Measurements from ENCODE around the gene EVX1. TPM values are rescaled to one million over a fixed set of nuclear protein-coding genes. Genes with fewer than 3 reads are reported as not detected.

The EVX1 gene
- total RNA-seq = 0.13 TPM
- long read RNA-seq = 0 reads

DNA sequence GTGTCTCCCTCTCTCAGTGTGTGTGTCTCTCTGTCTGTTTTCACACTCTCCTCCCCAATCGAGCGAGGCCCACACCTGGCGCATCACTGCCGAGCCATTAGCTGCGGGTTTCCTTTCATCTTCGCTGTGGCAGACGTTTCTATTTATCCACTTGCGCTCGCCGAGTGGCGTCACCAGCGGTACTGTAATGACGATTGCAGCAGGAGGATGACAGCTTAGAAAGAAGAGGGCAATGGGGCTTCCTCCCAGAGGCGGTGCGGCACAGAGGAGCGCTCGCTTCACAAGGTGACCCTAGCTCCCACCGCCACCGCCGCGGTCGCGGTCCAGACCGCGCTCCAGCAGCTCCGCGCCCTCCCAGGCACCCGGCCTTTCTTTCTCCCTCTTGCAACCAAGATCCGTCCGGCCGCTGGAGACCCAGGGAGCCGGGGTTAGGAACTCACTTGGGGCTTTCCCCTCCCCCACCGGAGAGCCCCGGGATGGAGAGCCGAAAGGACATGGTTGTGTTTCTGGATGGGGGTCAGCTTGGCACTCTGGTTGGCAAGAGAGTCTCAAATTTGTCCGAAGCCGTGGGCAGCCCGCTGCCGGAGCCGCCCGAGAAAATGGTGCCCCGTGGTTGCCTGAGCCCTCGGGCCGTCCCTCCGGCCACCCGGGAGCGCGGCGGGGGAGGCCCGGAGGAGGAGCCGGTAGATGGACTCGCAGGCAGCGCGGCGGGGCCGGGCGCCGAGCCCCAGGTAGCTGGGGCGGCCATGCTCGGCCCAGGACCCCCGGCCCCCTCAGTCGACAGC is at the start of gene EVX1:
Gene EVX1, plus strand, starts transcription at position 248 of the 785 bp plus-strand sequence. Its CDS starts 229 bp downstream, at position 477.
- DNase-seq (ENCODE audit: low spot score) = no peak

DNA sequence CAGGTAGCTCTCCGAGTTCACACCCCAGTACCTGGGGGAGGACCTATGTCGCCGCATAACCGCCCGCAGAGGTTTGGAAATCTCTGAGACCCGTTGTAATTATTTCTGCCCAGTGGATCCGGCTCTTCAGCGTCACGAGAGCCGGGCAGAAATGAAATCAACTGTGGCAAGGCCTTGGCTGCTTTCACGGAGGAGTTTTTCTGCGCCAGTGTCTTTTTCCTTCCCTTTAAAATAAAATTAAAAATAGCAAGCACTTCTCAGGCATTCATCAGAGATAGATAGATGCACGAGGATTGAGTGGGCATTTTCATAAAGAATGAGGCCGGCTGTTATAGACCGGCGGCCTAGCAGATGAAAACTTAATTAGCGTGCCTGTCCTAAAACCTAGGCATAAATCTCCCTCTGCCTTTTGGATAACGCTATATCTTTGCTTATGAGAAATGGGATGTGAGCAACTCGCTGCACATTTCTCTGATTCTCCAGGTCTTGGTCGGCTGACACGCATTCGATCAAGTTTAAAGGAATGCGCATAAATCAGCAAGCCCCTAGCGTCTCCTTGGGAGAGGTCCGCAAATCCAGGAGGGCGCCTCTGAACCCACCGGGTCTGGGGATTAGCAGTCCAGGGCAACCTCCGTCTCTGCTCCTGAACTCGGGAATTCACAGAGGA is 49.1 kb upstream of the EVX1 start:
- peak; percentile 62 for DNase-seq (ENCODE audit: low spot score)

DNA sequence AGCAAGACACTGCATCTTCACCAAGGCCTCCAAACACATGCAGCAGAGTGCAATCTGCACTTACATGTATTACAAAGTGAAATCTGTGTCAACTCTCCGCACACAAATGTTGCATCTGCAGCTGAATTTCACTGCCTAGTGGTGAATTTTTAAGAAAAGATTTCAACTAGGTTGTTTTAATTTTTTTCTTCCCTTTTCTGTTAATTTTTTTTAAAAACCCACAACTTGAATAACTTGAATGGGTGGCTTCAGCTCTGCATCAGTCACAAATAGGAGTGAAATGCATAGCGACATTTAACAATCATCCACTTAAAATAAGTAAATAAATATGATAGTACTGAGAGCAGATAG is 48.6 kb upstream of the EVX1 start:
- no peak for DNase-seq (ENCODE audit: low spot score)

DNA sequence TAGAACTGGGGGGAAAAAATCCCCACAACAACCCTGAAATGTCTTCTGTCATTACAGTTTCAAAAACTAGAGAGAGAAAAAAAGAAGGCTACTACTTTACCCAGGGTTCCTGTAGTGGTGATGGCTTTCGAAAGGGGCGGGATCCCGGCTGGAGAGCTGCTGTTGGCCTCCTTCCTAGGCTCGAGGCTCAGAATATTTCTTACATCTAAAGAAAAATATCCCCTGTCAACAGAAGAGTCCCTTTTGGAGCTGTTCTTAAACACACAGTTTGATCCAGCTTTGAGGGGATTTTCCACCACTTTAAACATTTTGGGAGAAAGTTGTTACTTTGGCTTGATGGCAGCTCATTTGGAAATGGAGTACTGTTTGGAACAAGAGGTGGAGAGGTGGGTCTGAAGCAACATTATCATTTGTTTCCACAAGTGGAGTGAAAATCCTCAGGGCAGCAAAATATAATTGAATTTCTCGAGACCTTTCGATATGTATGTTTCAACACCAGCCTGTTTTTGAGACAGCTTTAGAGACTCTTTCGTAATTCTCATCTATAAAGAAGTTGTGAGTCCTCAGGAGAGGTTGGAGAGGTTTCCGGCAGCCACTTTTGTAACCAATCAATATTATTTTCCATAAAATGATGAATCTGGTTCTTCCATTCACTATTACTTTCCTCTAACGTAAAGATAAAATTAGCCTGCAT is 47.8 kb upstream of the EVX1 start:
- peak; percentile 24 for DNase-seq (ENCODE audit: low spot score)

DNA sequence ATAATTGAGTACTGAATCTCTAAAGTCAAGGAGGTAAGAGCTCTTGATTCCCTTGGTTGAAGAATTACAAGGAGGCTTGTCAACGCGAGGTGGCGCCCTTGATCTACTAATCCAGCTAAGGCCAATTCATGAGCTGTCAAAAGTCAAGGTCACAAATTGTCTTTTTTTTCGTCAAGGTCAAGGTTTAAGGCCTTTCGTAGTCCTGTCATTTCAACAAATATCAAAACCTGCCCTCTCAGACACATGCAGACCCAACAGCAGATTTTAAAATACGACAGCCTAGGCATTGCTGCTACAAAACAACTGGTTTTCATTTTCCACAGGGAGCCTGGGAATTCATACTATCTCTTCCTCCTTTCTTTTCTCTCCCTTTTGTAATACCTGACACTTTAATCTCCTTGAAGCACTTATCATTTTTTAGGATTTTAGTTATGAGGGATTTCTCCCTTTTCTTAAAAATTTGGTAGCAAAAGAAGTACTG is 46.3 kb upstream of the EVX1 start:
- peak; percentile 89 for DNase-seq (ENCODE audit: low spot score)

DNA sequence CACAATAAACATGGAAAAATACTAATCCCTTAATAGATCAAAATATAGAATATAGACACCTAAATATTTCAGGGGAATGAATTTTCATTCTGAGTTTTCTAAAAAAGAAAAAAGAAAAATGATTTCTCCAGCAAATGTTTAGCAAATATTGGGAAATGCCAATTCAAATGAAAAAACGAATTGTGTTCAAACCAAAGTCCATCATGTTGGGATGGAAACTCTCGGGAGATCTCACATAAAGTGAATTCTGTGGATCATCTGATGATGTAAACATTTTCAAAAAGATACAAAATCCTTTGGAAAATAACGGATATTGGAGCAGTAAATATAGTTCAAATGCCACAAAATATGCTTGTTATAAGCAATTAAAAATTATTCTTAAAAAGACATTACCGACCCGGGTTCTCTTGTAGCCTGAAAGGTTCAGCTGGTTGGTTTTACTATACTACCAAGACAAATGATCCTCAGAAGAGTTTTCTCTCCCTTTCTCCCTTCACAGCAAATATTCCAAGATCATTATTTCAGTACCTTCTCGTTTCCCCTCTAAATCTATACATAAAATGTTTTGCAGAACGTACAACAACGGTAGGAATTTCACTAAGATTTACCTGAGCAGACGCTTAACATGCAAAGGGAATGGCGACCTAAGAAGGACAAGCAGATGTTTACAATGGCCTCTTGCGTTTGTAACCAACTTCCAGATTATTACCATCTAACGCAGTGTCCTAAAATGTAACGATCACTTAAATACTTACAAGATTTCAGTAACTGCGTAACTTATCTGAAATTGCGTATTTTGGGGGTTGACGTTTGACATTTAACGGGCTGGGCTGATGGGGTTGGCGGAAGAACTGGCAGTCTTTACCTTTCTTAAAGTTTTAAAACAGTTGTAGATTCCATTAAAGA is 45.2 kb upstream of the EVX1 start:
- no peak for DNase-seq (ENCODE audit: low spot score)

DNA sequence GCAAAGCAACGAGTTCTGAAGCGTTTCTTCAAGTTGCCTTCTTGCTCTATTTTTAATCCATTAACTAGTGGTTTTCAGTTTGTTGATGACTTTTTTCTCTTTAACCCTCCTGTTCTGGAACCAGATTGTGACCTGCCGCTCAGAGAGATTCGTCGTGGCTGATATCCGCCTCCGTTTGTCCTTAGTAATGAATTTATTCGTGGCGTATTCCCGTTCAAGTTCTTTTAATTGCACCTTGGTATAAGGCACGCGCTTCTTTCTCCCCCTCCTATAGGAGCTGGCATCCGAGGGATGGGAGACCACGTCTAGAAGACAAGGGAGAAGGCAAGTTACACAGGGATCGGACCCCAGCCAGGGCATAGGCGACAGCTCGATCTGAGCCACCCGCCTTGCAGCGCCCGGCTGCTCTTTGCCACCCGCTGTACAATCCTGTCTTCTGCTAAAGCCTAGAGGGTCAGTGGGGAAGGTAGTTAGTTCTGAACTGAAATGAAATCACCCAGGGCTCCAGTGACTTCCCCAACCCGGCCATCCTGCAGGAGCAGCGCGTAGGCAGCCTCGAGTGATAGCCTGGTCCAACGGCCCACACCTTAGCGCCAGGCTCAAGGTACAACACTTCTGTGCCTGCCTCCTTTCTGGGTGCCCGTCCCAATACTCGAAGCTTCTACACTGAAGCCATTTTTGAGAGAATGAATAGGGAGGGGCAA is 44.3 kb upstream of the EVX1 start:
- DNase-seq (ENCODE audit: low spot score) = peak; percentile 74

DNA sequence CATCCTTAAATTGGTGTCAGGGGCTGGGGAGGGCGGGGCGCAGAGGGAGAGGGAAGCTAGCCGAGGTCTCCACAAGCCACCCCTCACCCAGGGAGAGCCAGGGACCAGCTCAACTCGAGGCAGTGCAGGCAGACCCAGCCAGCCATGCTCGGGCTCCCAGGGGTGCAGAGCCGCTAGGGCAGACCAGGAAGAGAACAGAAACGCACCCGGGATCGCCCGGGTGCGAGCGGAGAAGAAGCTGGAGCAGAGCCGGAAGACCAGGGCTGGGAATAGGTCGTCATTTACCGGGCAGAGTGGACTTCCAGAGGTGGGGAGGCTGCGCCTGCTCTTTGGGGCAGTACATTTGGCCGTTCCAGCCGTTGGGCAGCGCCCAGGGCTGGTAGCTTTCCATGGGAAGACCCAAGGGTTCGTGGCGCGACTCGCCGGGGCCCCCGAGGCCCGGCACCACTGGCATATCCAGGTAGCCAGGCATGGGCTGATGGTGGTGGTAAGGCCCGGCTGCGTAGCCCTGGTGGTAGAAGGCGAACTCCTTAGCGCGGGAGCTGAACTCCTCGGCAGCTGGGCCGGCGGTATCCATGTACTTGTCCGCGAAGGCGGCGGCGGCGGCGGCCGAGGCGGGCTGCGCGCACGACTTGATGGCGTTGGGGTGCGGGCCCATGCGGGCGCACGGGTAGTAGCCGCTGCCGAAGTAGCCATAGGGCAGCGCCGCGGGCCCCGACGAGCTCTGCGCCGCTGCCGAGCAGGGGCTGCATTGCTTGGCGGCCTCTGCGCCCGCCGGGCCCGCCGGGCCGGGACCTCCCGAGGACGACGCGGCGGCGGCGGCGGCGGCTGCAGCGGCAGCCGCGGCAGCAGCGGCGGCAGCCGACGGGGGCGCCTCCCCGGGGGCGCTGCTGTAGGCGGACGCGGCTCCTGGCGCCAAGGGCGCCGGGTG is 43.5 kb upstream of the EVX1 start:
- peak; percentile 89 for DNase-seq (ENCODE audit: low spot score)

DNA sequence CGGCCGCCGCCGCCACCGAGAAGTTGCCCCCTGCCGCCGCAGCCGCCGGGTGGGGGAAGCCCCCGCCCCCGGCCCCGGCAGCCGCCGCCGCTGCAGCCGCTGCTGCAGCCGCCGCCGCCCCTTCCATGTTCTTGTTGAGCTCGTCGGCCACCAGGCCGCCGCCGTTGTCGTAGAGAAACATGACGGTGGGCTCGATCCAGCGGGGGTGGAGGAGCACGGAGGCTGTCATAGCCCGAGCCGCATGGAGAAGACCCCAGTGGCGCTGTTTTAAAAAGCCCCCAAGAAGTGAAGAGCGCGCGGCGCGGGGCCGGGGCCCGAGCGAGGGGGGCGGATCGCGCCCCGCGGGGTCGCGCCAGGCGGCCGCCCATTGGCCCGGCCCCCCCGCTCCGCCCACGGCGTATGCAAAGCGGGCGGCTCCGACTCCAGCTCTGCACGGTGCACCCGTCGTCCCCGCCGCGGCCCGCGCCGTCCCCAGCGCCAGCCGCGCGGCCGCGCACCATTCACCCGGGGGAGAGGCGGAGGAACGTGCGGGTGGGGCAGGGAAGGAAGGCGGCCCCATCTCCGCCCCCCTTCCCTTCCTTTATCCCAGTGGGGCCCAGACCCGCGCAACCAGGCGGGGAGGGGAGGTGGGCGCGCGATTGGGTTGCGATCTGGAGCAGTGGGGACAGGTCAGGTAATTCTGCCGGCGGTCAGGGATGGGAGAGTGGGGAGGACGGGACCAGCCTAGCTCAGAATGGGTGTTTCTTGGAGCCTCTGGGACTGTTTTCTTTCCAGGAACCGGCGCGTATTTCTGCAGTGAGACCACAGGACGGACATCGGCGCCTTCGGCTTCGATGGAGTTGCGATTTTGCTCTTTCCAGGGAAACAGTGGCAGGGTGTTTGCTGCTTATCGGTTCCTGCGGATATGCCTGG is 42.5 kb upstream of the EVX1 start, which contains the start of gene HOXA13:
Gene HOXA13, minus strand, starts transcription at position 243 of the 912 bp plus-strand sequence. Its CDS starts 14 bp downstream, at position 229.
- DNase-seq (ENCODE audit: low spot score) = no peak

DNA sequence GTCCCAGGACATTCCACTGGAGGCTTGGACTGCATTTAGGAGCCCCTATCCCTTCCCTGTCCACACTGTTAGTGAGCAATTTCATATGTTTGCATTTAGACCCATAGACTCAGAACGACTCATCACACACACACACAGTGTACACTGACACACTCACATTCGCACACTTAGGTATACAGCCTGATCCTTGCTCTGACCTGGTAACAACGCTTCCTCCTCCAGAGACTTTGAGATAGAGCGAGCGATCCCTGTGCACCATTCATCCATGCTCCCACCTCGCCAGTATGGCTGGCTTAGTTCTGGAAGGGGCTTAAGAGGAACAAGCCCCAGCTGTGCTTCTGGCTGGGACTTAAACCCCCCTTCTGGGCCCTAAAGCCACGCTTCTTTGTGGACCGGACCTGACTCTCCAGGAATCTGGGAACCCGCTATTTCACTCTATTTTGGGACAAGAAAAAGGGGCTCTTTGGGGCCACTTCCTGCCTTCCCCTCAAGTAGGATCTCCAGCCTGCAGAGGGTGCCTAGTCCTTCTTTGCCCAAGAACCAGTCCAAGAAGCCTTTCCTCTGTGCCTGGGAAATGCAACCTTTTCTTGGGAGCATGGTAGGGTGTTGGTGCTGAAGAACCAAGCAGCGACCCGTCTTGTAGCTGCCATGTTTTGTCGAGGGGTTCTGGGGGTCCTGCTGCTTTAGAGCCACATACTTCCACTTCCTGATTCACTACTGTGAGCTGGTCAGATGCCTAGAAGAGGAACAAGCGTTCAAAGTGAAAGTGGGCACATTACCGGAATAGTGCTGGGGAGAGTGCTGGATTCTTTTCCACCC is 41.6 kb upstream of the EVX1 start:
- no peak for DNase-seq (ENCODE audit: low spot score)

DNA sequence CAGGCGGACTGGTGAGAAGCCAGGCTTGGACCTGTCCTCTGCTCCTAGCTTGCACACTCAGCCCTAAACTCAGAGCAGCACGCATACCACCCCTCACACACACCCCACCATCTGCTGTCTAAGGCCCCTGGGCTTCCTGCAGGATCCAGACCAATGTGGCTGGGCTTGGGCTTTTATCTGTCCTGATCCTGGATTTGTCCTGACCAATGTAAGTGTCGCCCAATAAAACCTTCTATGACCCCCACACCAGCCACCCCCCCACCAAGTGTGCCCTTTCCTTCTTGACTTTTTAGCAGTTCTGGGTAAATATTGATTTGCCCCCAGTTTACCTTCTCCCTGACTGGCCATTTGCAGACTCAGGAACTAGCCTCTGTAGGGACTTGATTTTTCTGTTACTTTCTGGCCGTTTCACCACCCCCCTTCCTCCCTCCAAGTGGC is 41.0 kb upstream of the EVX1 start:
- DNase-seq (ENCODE audit: low spot score) = no peak

DNA sequence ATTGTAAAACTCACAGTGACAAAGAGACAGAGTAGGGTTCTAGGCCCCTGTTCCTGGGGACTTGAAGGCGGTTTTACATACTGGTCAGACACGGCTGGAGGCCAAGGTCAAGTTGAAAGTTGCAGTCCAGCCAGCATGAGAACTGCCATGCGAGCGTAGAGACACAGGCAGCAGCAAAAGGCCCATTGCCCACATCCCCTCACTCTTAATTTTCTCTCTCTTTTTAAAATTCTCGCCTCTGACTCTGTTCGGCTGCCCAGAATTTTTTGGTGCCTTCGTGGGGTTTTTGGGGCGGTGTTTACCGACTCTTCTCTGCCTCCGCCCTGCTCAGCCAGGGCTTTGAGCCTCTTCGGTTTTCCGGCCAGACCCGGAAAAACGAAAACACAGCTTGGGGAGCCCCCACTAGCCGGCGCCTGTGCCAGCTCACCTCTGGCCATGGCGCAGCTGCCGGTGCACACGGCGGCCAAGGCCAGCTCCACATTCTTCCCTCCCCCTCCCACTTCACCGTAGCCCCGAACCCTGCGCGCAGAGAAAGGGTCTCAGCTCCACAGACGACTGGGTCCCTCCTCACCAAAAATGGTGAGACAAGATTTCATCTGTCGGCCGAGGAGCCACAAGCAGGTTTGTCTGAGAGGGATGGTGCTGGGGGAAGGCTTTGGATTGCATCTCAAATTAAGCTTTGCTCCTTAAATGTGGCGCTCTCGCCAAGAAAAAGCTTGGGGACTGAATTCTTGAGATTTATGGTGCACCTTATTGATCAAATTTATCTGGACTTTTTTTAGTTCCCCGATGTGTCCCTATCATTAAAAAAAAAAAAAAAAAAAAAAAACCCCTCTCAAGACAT is 40.4 kb upstream of the EVX1 start:
- DNase-seq (ENCODE audit: low spot score) = no peak

DNA sequence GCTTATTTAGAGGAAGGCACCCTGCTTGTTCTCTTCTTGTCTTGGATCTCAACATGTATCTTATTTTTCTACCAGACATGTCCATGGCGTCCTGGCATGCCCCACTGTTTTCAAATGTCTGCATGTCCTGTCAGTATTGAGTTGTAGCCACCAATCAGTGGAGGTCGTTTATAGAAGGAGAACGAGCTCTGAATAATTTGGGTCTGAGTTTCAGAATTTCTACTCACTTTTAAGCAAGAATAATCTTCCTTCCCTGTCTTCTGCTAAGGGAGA is 39.8 kb upstream of the EVX1 start:
- DNase-seq (ENCODE audit: low spot score) = no peak

DNA sequence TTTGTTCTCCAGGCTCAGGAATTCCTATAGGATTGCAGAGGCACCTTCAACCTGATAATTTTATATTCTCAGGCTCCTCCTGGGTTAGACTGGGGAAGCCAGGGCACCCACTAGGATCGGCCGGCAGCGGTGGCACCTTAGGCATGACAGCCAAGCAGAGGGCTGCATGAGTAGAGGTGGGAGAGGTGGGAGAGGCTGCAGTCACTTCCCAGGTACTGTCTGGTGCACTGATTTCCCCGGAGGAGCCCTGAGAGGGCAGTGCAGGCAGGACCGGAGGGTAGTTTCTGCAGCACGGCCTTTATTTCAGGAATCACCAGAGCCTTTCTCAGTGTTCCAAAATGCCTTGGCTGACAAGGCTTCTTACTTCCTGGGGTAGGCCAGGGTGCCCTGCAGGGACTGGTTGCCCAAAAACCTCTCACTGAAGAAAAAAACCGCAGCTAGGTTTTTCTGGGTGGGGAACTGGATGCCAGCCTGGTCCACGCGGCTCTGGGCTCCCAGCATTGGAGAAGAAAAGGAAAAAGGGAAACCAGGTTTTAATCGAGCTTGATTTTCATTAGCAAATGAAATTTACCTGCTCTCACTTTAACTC is 39.1 kb upstream of the EVX1 start:
- DNase-seq (ENCODE audit: low spot score) = no peak

DNA sequence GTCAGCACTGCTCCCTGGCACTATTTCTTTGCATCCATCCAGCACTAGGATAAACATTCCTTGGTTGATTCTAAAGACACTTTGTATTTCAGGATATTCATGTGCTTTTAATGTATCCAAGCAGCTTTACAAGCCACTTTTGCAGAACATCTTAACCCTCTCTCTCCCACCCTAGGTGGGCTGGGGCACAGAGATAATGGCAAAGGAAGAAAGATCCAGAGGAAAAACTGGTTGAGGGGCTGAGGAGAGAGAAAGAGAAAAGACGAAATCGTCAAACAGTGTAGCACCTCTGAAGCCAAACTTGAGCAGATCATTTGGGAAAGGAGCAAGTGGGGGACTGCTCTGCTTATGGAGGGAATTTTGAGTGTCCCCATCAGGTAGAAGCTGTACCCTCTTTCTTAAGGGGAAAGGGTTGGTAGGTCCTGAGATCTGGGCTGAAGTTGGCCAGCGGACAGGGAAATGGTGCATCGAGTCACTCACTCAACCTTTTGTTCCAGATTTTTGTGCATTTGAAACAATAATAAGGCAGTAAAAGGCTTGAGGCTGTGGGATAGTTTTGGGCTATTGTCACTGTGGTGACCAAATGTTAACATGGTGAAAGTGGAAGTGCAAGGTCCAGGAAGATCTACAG is 38.5 kb upstream of the EVX1 start:
- no peak for DNase-seq (ENCODE audit: low spot score)

Data from mesenteric fat pad (tissue), 1 donor.